ENCODE measurements around the gene KCNK6. TPM values are rescaled to one million over a fixed set of nuclear protein-coding genes. Genes with fewer than 3 reads are reported as not detected.

Gene KCNK6
- total and polyA plus RNA-seq, 2 experiments from 2014 or later, result 9.0 to 14.6 TPM

GRCh38 chr19:38278751-38279150, 40.9 kb upstream of the KCNK6 start:
- Histone ChIP-seq H3K4me2 (no peak overlapping the region), H4K20me1 (replicated peaks; ENCODE audit: insufficient read depth) (peaks cover 81% of the 10 kb centered on the region), H3K27me3 (ENCODE audit: insufficient read depth) (no peaks in the 10 kb centered on the region)

More at GRCh38 chr19:38278751-38279150, 40.9 kb upstream of the KCNK6 start:
- H3K9me2 ChIP-seq (ENCODE audit: insufficient read depth), result no peaks in the 10 kb centered on the region
- H3K4me3 ChIP-seq, result no peak overlapping the region
- H3K9me3 Mint-ChIP-seq, result no peaks in the 10 kb centered on the region
- no peak overlapping the region for H2AFZ ChIP-seq
- H3K4me1 ChIP-seq (ENCODE audit: insufficient read depth), result no peaks in the 10 kb centered on the region
- TF ChIP-seq ZNF331 (CRISPR knock-in tag; IDR thresholded peaks at IDR 0.05; ENCODE audit: low read depth) (no peak), CTCF (conservative IDR thresholded peaks at IDR 0.05; ENCODE audit: low read depth in 2 of 2) (no peak), EZH2phosphoT487 (IDR thresholded peaks at IDR 0.05; ENCODE audit: unreplicated experiment) (no peak), STAT1 (IDR thresholded peaks at IDR 0.05; ENCODE audit: unreplicated experiment) (no peak), ZNF114 (CRISPR knock-in tag; IDR thresholded peaks at IDR 0.05) (no peak), CREB1 (CRISPR knock-in tag; IDR thresholded peaks at IDR 0.05; ENCODE audit: low read depth) (no peak), POLR2AphosphoS5 (IDR thresholded peaks at IDR 0.05; ENCODE audit: low read depth) (no peak), EZH2 (IDR thresholded peaks at IDR 0.05; ENCODE audit: low read depth, unreplicated experiment) (no peak), JUNB (IDR thresholded peaks at IDR 0.05; ENCODE audit: unreplicated experiment) (no peak)
- TF ChIP-seq, protein P1, sequence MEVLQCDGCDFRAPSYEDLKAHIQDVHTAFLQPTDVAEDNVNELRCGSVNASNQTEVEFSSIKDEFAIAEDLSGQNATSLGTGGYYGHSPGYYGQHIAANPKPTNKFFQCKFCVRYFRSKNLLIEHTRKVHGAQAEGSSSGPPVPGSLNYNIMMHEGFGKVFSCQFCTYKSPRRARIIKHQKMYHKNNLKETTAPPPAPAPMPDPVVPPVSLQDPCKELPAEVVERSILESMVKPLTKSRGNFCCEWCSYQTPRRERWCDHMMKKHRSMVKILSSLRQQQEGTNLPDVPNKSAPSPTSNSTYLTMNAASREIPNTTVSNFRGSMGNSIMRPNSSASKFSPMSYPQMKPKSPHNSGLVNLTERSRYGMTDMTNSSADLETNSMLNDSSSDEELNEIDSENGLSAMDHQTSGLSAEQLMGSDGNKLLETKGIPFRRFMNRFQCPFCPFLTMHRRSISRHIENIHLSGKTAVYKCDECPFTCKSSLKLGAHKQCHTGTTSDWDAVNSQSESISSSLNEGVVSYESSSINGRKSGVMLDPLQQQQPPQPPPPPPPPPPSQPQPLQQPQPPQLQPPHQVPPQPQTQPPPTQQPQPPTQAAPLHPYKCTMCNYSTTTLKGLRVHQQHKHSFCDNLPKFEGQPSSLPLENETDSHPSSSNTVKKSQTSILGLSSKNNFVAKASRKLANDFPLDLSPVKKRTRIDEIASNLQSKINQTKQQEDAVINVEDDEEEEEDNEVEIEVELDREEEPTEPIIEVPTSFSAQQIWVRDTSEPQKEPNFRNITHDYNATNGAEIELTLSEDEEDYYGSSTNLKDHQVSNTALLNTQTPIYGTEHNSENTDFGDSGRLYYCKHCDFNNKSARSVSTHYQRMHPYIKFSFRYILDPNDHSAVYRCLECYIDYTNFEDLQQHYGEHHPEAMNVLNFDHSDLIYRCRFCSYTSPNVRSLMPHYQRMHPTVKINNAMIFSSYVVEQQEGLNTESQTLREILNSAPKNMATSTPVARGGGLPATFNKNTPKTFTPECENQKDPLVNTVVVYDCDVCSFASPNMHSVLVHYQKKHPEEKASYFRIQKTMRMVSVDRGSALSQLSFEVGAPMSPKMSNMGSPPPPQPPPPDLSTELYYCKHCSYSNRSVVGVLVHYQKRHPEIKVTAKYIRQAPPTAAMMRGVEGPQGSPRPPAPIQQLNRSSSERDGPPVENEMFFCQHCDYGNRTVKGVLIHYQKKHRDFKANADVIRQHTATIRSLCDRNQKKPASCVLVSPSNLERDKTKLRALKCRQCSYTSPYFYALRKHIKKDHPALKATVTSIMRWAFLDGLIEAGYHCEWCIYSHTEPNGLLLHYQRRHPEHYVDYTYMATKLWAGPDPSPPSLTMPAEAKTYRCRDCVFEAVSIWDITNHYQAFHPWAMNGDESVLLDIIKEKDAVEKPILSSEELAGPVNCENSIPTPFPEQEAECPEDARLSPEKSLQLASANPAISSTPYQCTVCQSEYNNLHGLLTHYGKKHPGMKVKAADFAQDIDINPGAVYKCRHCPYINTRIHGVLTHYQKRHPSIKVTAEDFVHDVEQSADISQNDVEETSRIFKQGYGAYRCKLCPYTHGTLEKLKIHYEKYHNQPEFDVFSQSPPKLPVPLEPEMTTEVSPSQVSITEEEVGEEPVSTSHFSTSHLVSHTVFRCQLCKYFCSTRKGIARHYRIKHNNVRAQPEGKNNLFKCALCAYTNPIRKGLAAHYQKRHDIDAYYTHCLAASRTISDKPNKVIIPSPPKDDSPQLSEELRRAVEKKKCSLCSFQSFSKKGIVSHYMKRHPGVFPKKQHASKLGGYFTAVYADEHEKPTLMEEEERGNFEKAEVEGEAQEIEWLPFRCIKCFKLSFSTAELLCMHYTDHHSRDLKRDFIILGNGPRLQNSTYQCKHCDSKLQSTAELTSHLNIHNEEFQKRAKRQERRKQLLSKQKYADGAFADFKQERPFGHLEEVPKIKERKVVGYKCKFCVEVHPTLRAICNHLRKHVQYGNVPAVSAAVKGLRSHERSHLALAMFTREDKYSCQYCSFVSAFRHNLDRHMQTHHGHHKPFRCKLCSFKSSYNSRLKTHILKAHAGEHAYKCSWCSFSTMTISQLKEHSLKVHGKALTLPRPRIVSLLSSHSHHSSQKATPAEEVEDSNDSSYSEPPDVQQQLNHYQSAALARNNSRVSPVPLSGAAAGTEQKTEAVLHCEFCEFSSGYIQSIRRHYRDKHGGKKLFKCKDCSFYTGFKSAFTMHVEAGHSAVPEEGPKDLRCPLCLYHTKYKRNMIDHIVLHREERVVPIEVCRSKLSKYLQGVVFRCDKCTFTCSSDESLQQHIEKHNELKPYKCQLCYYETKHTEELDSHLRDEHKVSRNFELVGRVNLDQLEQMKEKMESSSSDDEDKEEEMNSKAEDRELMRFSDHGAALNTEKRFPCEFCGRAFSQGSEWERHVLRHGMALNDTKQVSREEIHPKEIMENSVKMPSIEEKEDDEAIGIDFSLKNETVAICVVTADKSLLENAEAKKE (CRISPR knock-in tag; IDR thresholded peaks at IDR 0.05), result no peak
- no peak overlapping the region for H3K4me3 Mint-ChIP-seq
- peaks cover 18% of the 10 kb centered on the region; the same call in 2 of the 3 replicates for H3K36me3 Mint-ChIP-seq (ENCODE audit: low read depth)
- no peak for DNase-seq (ENCODE audit: low spot score)
- H3K4me1 Mint-ChIP-seq, result no peaks in the 10 kb centered on the region; the same call in 2 of the 3 replicates
- no peak for ATAC-seq
- peaks cover 12% of the 10 kb centered on the region; the same call in 1 of the 2 replicates for H3F3A ChIP-seq (replicated peaks; ENCODE audit: low read depth)
- H3K79me2 ChIP-seq (replicated peaks; ENCODE audit: insufficient read depth), result peaks cover 100% of the 10 kb centered on the region
- H3K27ac ChIP-seq (ENCODE audit: low read depth), result 0 out of 2 replicates have a peak overlapping the region, but pooled peaks have one; percentile 76
- no peak overlapping the region for H3K27ac Mint-ChIP-seq
- H3K27me3 Mint-ChIP-seq (ENCODE audit: insufficient read depth, low read depth, poor library complexity), result no peaks in the 10 kb centered on the region
- H3K36me3 ChIP-seq (ENCODE audit: insufficient read depth), result no peaks in the 10 kb centered on the region

Measured in GM23338 (cell line).